ENCODE data around the gene EPHB1. TPM values are rescaled to one million over a fixed set of nuclear protein-coding genes. Genes with fewer than 3 reads are reported as not detected.

The EPHB1 gene
- total and polyA plus RNA-seq, 2 donors (not counting 3 experiments of a cell fraction or from before 2014, with no cell fraction given), result 1.3 to 5.2 TPM

DNA sequence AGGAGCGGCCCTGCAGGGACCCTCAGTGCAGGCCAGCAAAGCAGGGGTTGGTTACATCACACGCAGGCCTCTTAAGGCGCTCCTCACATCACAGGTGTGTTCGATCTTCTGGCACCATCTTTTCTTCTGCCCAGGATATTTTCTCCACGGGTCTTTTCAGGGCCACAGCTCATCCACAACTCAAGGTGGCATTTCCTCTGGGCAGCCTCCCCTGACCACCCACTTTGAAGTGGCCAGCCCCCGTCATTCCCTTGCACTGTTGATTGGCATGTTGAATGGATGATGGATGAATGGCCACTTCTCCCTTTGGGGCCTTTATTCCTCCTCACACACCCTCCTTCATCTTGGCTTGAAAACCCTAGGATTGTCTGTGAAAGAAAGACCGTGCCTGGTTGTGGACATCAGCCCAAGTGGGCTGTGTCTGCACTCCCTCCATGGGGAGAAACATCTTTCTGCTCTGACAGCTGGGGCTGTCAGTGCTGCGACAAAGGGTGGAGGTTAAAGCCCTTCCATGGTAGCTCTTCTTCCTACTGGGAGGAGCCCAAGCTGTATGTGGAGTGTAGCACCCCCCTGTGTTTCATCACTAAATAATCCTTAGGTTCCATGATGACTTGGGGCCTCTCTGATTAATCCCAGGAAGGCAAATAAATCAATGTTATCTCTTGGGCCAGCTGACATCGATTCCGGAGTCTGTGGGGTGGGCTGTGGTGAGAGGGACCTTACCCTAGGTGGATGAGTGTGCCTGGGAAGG is 102.5 kb downstream of the EPHB1 start:
- no peak overlapping the region for H3K4me2 ChIP-seq (ENCODE audit: insufficient read depth, low read length)
- dilution Hi-C loops (cut with MboI; ENCODE audit: extremely low pct_ligation_motif_present, low sequenced_read_pairs), result no loop called here
- H3K9me1 ChIP-seq (replicated peaks; ENCODE audit: control insufficient read depth, extremely low read depth, insufficient read depth, low read length), result no peaks in the 10 kb centered on the region
- H3K4me1 ChIP-seq (ENCODE audit: control insufficient read depth, extremely low read depth, insufficient read depth, low read length), result no peaks in the 10 kb centered on the region
- intact Hi-C loops (cut with micrococcal nuclease), result loop anchor here (2.0 kb wide), 1 partner anchor 103 kb away; the partner anchor contains the start of gene EPHB1
- no peaks in the 10 kb centered on the region for H3K9me3 ChIP-seq (replicated peaks; ENCODE audit: control insufficient read depth, insufficient read depth, low read length)
- POLR2A ChIA-PET, result no interaction called here
- no peak overlapping the region for H2AFZ ChIP-seq (ENCODE audit: low read depth, low read length)
- TF ChIP-seq FOS (IDR thresholded peaks at IDR 0.05; ENCODE audit: borderline replicate concordance, insufficient read depth, low read length) (no peak), JUN (IDR thresholded peaks at IDR 0.05; ENCODE audit: borderline replicate concordance, insufficient read depth, insufficient read length, low read depth) (no peak), POLR2A (IDR thresholded peaks at IDR 0.05; ENCODE audit: low read depth, low read length) (no peak)
- TF ChIP-seq, protein P1, sequence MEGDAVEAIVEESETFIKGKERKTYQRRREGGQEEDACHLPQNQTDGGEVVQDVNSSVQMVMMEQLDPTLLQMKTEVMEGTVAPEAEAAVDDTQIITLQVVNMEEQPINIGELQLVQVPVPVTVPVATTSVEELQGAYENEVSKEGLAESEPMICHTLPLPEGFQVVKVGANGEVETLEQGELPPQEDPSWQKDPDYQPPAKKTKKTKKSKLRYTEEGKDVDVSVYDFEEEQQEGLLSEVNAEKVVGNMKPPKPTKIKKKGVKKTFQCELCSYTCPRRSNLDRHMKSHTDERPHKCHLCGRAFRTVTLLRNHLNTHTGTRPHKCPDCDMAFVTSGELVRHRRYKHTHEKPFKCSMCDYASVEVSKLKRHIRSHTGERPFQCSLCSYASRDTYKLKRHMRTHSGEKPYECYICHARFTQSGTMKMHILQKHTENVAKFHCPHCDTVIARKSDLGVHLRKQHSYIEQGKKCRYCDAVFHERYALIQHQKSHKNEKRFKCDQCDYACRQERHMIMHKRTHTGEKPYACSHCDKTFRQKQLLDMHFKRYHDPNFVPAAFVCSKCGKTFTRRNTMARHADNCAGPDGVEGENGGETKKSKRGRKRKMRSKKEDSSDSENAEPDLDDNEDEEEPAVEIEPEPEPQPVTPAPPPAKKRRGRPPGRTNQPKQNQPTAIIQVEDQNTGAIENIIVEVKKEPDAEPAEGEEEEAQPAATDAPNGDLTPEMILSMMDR (IDR thresholded peaks at IDR 0.05; ENCODE audit: extremely low read depth in 1 of 2, insufficient read depth in 1 of 2, low read depth in 1 of 2, low read length in 2 of 2), result no peak
- no peaks in the 10 kb centered on the region for H4K20me1 ChIP-seq (replicated peaks; ENCODE audit: control insufficient read depth, extremely low read depth, insufficient read depth, low read length)
- no peaks in the 10 kb centered on the region for H3K79me2 ChIP-seq (ENCODE audit: control insufficient read depth, insufficient read depth, low read length)
- H3K36me3 ChIP-seq (ENCODE audit: control insufficient read depth in 2 of 2, extremely low read depth in 1 of 2, insufficient read depth in 2 of 2, low read length in 2 of 2), result no peaks in the 10 kb centered on the region
- no peak overlapping the region for H3K27ac ChIP-seq (ENCODE audit: insufficient read depth, low read depth, low read length)
- CTCF ChIA-PET, result interaction anchor here (1.2 to 2.2 kb wide), 2 partner anchors 11 to 103 kb away, joined by 3 to 8 read pairs; partner anchors contain the start of gene EPHB1
- no peak overlapping the region for H3K9ac ChIP-seq (replicated peaks; ENCODE audit: extremely low read depth, insufficient read depth, low read length)
- DNase-seq (ENCODE audit: low read depth, low spot score) (no peak), FAIRE-seq (no peak)
- H3K4me3 ChIP-seq (replicated peaks in 1 of 3; ENCODE audit: insufficient read depth in 1 of 3, low read depth in 1 of 3, low read length in 3 of 3), result no peak overlapping the region
- no peaks in the 10 kb centered on the region for H3K27me3 ChIP-seq (ENCODE audit: control insufficient read depth in 2 of 2, insufficient read depth in 2 of 2, low read length in 2 of 2)
- no TSS peak for BruUV-seq (replicated peaks)
